HEK293 (cell line): ENCODE results near the gene ZNF181.

ENCODE experiments used
- CTCF ChIA-PET: fragments of 350-600 bp; formaldehyde crosslinking; extraction: SDS; loops from one replicate; lab custom pipeline; 2021; ENCODE audit warnings: antibody characterized with exemption; lab: Yijun Ruan, JAX
- POLR2A ChIA-PET: fragments of 300-600 bp; formaldehyde crosslinking; extraction: SDS; loops from one replicate; lab custom pipeline; 2020; ENCODE audit warnings: antibody characterized with exemption, inconsistent platforms; lab: Yijun Ruan, JAX
- H3K27ac ChIP-seq: fragments of 200-500 bp; sonication (Bioruptor generic); 2 replicates; pipeline ENCODE4 v1.5.1; 2014; ENCODE audit warnings: low read depth, low read length, control low read depth, inconsistent platforms; ENCODE audit errors: extremely low read depth
- H3K36me3 ChIP-seq, 2 experiments: fragments of 200-500 bp in 1 of 2; sonication (Bioruptor generic) in 1 of 2; 1 replicate in 1 of 2; 2 replicates in 1 of 2; pipeline ENCODE4 v1.5.1; 2014 to 2017; ENCODE audit warnings: inconsistent platforms in 2 of 2, low read length in 2 of 2; ENCODE audit not compliant: control insufficient read depth in 2 of 2, insufficient read depth in 1 of 2
- H3K4me1 ChIP-seq: fragments of 200-500 bp; sonication (Bioruptor generic); 2 replicates; pipeline ENCODE4 v1.5.1; 2014; ENCODE audit warnings: mild to moderate bottlenecking, low read length, inconsistent platforms; ENCODE audit not compliant: control insufficient read depth, insufficient read depth
- H3K4me3 ChIP-seq: 2 replicates; pipeline ENCODE4 v1.5.1; 2011; ENCODE audit warnings: low read depth, mild to moderate bottlenecking, control low read depth, low read length, moderate library complexity
- H3K9me3 ChIP-seq: fragments of 200-500 bp; sonication (Bioruptor generic); 2 replicates; pipeline ENCODE4 v1.5.1; 2014; ENCODE audit warnings: low read depth, low read length, inconsistent platforms; ENCODE audit not compliant: control insufficient read depth, insufficient read depth
- GLI2 ChIP-seq: fragments of 450-650 bp; formaldehyde crosslinking; IDR thresholded peaks from 2 replicates; pipeline ENCODE4; 2017; ENCODE audit warnings: missing biosample characterization, missing genetic modification characterization, low read depth, borderline replicate concordance
- GLIS1 ChIP-seq: fragments of 450-650 bp; formaldehyde crosslinking; IDR thresholded peaks from 2 replicates; pipeline ENCODE4 v1.5.1; 2016; ENCODE audit warnings: missing biosample characterization, missing genetic modification characterization
- GLIS2 ChIP-seq: fragments of 450-650 bp; formaldehyde crosslinking; IDR thresholded peaks from 2 replicates; pipeline ENCODE4 v1.5.1; 2016; ENCODE audit warnings: missing biosample characterization, missing genetic modification characterization
- KLF8 ChIP-seq: fragments of 450-650 bp; formaldehyde crosslinking; IDR thresholded peaks from 2 replicates; pipeline ENCODE4 v1.5.1; 2016; ENCODE audit warnings: missing biosample characterization, missing genetic modification characterization
- MYNN ChIP-seq: fragments of 450-650 bp; formaldehyde crosslinking; IDR thresholded peaks from 2 replicates; pipeline ENCODE4 v1.5.1; 2016; ENCODE audit warnings: missing biosample characterization, missing genetic modification characterization, borderline replicate concordance
- SCRT1 ChIP-seq: fragments of 450-650 bp; formaldehyde crosslinking; IDR thresholded peaks from 2 replicates; pipeline ENCODE4 v1.5.1; 2016; ENCODE audit warnings: missing biosample characterization, missing genetic modification characterization, borderline replicate concordance
- SCRT2 ChIP-seq: fragments of 450-650 bp; formaldehyde crosslinking; IDR thresholded peaks from 2 replicates; pipeline ENCODE4 v1.5.1; 2016; ENCODE audit warnings: missing biosample characterization, missing genetic modification characterization
- ZBTB10 ChIP-seq: fragments of 450-650 bp; formaldehyde crosslinking; IDR thresholded peaks from 2 replicates; pipeline ENCODE4 v1.5.1; 2016; ENCODE audit warnings: missing biosample characterization, missing genetic modification characterization
- ZEB2 ChIP-seq: fragments of 450-650 bp; formaldehyde crosslinking; IDR thresholded peaks from 2 replicates; pipeline ENCODE4 v1.5.1; 2016; ENCODE audit warnings: missing biosample characterization, missing genetic modification characterization
- ZIC2 ChIP-seq: fragments of 450-650 bp; formaldehyde crosslinking; IDR thresholded peaks from 2 replicates; pipeline ENCODE4 v1.5.1; 2016; ENCODE audit warnings: missing biosample characterization, missing genetic modification characterization
- ZNF132 ChIP-seq: fragments of 450-650 bp; formaldehyde crosslinking; IDR thresholded peaks from 2 replicates; pipeline ENCODE4 v1.5.1; 2017; ENCODE audit warnings: missing biosample characterization, missing genetic modification characterization, borderline replicate concordance
- ZNF280D ChIP-seq: fragments of 450-650 bp; formaldehyde crosslinking; IDR thresholded peaks from 2 replicates; pipeline ENCODE4 v1.5.1; 2016; ENCODE audit warnings: missing biosample characterization, missing genetic modification characterization
- ZNF335 ChIP-seq: fragments of 450-650 bp; formaldehyde crosslinking; conservative IDR thresholded peaks from 2 replicates; pipeline ENCODE4 v1.5.1; 2016; ENCODE audit warnings: missing biosample characterization, missing genetic modification characterization
- ZNF416 ChIP-seq: fragments of 450-650 bp; formaldehyde crosslinking; IDR thresholded peaks from 2 replicates; pipeline ENCODE4 v1.5.1; 2016; ENCODE audit warnings: missing biosample characterization, missing genetic modification characterization
- ZNF449 ChIP-seq: fragments of 450-650 bp; formaldehyde crosslinking; IDR thresholded peaks from 2 replicates; pipeline ENCODE4 v1.5.1; 2017; ENCODE audit warnings: missing biosample characterization, mild to moderate bottlenecking, missing genetic modification characterization, moderate library complexity
- ZNF473 ChIP-seq: fragments of 450-650 bp; formaldehyde crosslinking; IDR thresholded peaks from 2 replicates; pipeline ENCODE4 v1.5.1; 2017; ENCODE audit warnings: missing biosample characterization, missing genetic modification characterization
- ZNF600 ChIP-seq: fragments of 450-650 bp; formaldehyde crosslinking; IDR thresholded peaks from 2 replicates; pipeline ENCODE4 v1.5.1; 2016; ENCODE audit warnings: missing biosample characterization, missing genetic modification characterization
- ZNF626 ChIP-seq: fragments of 450-650 bp; sonication (Bioruptor Pico); formaldehyde crosslinking; IDR thresholded peaks from 2 replicates; pipeline ENCODE4 v1.5.1; 2018; ENCODE audit warnings: missing biosample characterization, missing genetic modification characterization, inconsistent platforms
- ZNF792 ChIP-seq: fragments of 450-650 bp; formaldehyde crosslinking; IDR thresholded peaks from 2 replicates; pipeline ENCODE4 v1.5.1; 2016; ENCODE audit warnings: missing biosample characterization, missing genetic modification characterization

Gene ZNF181

GRCh38 chr19:34731964-34732363, 2.1 kb upstream of the ZNF181 start:
- Histone ChIP-seq H3K27ac (no peak overlapping the region), H3K36me3 (peaks cover 14 to 16% of the 10 kb centered on the region in 2 experiments), H3K9me3 (peaks cover under 1% of the 10 kb centered on the region; the same call in 1 of the 2 replicates), H3K4me3 (no peak overlapping the region)
- ChIA-PET CTCF (interaction anchor here (0.6 to 0.7 kb wide), 2 partner anchors 29 to 92 kb away, joined by 3 read pairs; no protein-coding TSS in a partner anchor), POLR2A (interaction anchor here (1.3 kb wide), 1 partner anchor 55 kb away, joined by 4 read pairs; the partner anchor contains the start of genes SCGB2B2 and ZNF302)
- no peak for TF ChIP-seq ZNF132
- TF ChIP-seq ZNF335 (tag by site-specific recombination), result no peak
- no peak for TF ChIP-seq ZEB2 (tag by site-specific recombination)
- TF ChIP-seq ZBTB10, result no peak
- TF ChIP-seq ZNF416 (tag by site-specific recombination), result no peak
- no peak for TF ChIP-seq ZIC2 (tag by site-specific recombination)
- no peak for TF ChIP-seq KLF8 (tag by site-specific recombination)
- TF ChIP-seq, all 188 proteins: peak for 0
- H3K4me1 ChIP-seq, result peaks cover 14% of the 10 kb centered on the region

- Histone ChIP-seq H3K9me3 (peaks cover 2% of the 10 kb centered on the region; the same call in 1 of the 2 replicates), H3K4me1 (peaks cover 14% of the 10 kb centered on the region), H3K27ac (no peak overlapping the region), H3K4me3 (no peak overlapping the region), H3K36me3 (peaks cover 21 to 23% of the 10 kb centered on the region in 2 experiments)
- POLR2A ChIA-PET, result interaction anchor here (1.0 to 2.2 kb wide), 4 partner anchors 40 to 194 kb away, joined by 3 to 24 read pairs (median 8); partner anchors contain the start of genes SCGB2B2, ZNF30 and ZNF302
- TF ChIP-seq MYNN, result no peak
- TF ChIP-seq SCRT1 (tag by site-specific recombination), result no peak
- peak; percentile 89 for TF ChIP-seq SCRT2 (tag by site-specific recombination)
- no peak for TF ChIP-seq GLI2 (tag by site-specific recombination)
- peak; percentile 52 for TF ChIP-seq GLIS2
- TF ChIP-seq ZNF626, result no peak
- TF ChIP-seq ZNF792 (tag by site-specific recombination), result no peak
- TF ChIP-seq ZNF280D (tag by site-specific recombination), result no peak
- TF ChIP-seq GLIS1 (tag by site-specific recombination), result peak; percentile 25; the same call in 1 of the 2 replicates
- 0 out of 2 replicates have a peak, but pooled peaks have one; percentile 36 for TF ChIP-seq ZNF473 (tag by site-specific recombination)
- TF ChIP-seq ZNF449 (tag by site-specific recombination), result no peak
- no peak for TF ChIP-seq ZNF600 (tag by site-specific recombination)
- CTCF ChIA-PET, result interaction anchor here (0.8 kb wide), 1 partner anchor 233 kb away, joined by 4 read pairs; no protein-coding TSS in a partner anchor
Measured at GRCh38 chr19:34732612-34733211, 1.3 kb upstream of the ZNF181 start.
